ENCODE measurements around the gene RAB40B.

RAB40B gene

GRCh38 chr17:82710499-82711232 lies 12.2 kb upstream of the RAB40B start:
- no peak for TF ChIP-seq TAF1 (IDR thresholded peaks at IDR 0.05; ENCODE audit: borderline replicate concordance, insufficient read depth, low read length)
- TF ChIP-seq SIN3A (IDR thresholded peaks at IDR 0.05; ENCODE audit: borderline replicate concordance, insufficient read depth, low read length) = no peak
- no peak for TF ChIP-seq FOXP2 (optimal IDR thresholded peaks at IDR 0.05; ENCODE audit: borderline replicate concordance, extremely low read depth, extremely low read length, insufficient read depth)
- TF ChIP-seq, protein P1, sequence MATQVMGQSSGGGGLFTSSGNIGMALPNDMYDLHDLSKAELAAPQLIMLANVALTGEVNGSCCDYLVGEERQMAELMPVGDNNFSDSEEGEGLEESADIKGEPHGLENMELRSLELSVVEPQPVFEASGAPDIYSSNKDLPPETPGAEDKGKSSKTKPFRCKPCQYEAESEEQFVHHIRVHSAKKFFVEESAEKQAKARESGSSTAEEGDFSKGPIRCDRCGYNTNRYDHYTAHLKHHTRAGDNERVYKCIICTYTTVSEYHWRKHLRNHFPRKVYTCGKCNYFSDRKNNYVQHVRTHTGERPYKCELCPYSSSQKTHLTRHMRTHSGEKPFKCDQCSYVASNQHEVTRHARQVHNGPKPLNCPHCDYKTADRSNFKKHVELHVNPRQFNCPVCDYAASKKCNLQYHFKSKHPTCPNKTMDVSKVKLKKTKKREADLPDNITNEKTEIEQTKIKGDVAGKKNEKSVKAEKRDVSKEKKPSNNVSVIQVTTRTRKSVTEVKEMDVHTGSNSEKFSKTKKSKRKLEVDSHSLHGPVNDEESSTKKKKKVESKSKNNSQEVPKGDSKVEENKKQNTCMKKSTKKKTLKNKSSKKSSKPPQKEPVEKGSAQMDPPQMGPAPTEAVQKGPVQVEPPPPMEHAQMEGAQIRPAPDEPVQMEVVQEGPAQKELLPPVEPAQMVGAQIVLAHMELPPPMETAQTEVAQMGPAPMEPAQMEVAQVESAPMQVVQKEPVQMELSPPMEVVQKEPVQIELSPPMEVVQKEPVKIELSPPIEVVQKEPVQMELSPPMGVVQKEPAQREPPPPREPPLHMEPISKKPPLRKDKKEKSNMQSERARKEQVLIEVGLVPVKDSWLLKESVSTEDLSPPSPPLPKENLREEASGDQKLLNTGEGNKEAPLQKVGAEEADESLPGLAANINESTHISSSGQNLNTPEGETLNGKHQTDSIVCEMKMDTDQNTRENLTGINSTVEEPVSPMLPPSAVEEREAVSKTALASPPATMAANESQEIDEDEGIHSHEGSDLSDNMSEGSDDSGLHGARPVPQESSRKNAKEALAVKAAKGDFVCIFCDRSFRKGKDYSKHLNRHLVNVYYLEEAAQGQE (IDR thresholded peaks at IDR 0.05; ENCODE audit: insufficient read depth in 1 of 2, low read depth in 2 of 2, low read length in 2 of 2) = no peak
- no peak for TF ChIP-seq POLR2AphosphoS5 (IDR thresholded peaks at IDR 0.05; ENCODE audit: low read depth, low read length)

GRCh38 chr17:82709676-82710498 lies 11.4 kb upstream of the RAB40B start:
- TF ChIP-seq POLR2AphosphoS5 (IDR thresholded peaks at IDR 0.05; ENCODE audit: low read depth, low read length) = no peak
- no peak for TF ChIP-seq SIN3A (IDR thresholded peaks at IDR 0.05; ENCODE audit: borderline replicate concordance, insufficient read depth, low read length)
- TF ChIP-seq, protein P1 (IDR thresholded peaks at IDR 0.05; ENCODE audit: insufficient read depth in 1 of 2, low read depth in 2 of 2, low read length in 2 of 2) = no peak
- TF ChIP-seq TAF1 (IDR thresholded peaks at IDR 0.05; ENCODE audit: borderline replicate concordance, insufficient read depth, low read length) = no peak
- TF ChIP-seq FOXP2 (optimal IDR thresholded peaks at IDR 0.05; ENCODE audit: borderline replicate concordance, extremely low read depth, extremely low read length, insufficient read depth) = no peak

GRCh38 chr17:82709024-82709675 lies 10.7 kb upstream of the RAB40B start:
- TF ChIP-seq, protein P1 (IDR thresholded peaks at IDR 0.05; ENCODE audit: insufficient read depth in 1 of 2, low read depth in 2 of 2, low read length in 2 of 2) = no peak
- TF ChIP-seq POLR2AphosphoS5 (IDR thresholded peaks at IDR 0.05; ENCODE audit: low read depth, low read length) (no peak), SIN3A (IDR thresholded peaks at IDR 0.05; ENCODE audit: borderline replicate concordance, insufficient read depth, low read length) (no peak), FOXP2 (optimal IDR thresholded peaks at IDR 0.05; ENCODE audit: borderline replicate concordance, extremely low read depth, extremely low read length, insufficient read depth) (no peak), TAF1 (IDR thresholded peaks at IDR 0.05; ENCODE audit: borderline replicate concordance, insufficient read depth, low read length) (no peak)

DNA sequence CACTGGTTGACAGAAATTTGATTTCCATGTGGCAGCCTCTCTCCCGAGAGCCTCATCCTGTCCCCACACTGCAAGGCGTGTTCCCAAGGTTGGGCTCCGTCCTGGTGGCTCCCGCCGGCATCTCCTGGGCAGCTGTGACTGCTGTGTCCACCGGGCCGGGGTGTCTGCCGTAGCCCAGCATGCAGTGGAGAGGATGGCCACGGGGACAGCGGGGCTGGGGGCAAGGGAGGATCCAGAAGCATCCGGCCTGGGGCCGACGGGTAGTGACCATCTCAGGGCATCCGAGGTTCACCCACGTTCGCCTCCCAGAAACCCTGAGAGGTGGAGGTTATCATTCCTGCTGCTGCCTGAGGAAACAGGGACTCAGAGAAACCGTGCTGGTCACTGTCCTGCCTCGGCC lies 7.3 kb upstream of the RAB40B start:
- no peak for TF ChIP-seq POLR2AphosphoS5 (IDR thresholded peaks at IDR 0.05; ENCODE audit: low read depth, low read length)
- no peak for TF ChIP-seq FOXP2 (optimal IDR thresholded peaks at IDR 0.05; ENCODE audit: borderline replicate concordance, extremely low read depth, extremely low read length, insufficient read depth)
- no peak for TF ChIP-seq SIN3A (IDR thresholded peaks at IDR 0.05; ENCODE audit: borderline replicate concordance, insufficient read depth, low read length)
- TF ChIP-seq TAF1 (IDR thresholded peaks at IDR 0.05; ENCODE audit: borderline replicate concordance, insufficient read depth, low read length) = no peak
- TF ChIP-seq, protein P1 (IDR thresholded peaks at IDR 0.05; ENCODE audit: insufficient read depth in 1 of 2, low read depth in 2 of 2, low read length in 2 of 2) = no peak
